ENCODE measurements around the gene MAMDC2.

Gene MAMDC2

GRCh38 chr9:70105147-70105546 is 61.5 kb downstream of the MAMDC2 start:
- Histone ChIP-seq H3K36me3 (ENCODE audit: insufficient read depth, insufficient read length, low read length) (peaks cover 3% of the 10 kb centered on the region), H3K4me3 (ENCODE audit: insufficient read length, low read depth) (no peak overlapping the region), H3K27me3 (ENCODE audit: insufficient read depth, insufficient read length) (no peaks in the 10 kb centered on the region), H3K4me1 (ENCODE audit: insufficient read depth, insufficient read length) (no peaks in the 10 kb centered on the region), H3K9ac (ENCODE audit: insufficient read length, low read depth) (no peak overlapping the region), H3K9me3 (ENCODE audit: insufficient read depth, low read length) (no peaks in the 10 kb centered on the region)
- no peak for TF ChIP-seq ZNF274 (IDR thresholded peaks at IDR 0.05; ENCODE audit: low read depth, low read length)
- TF ChIP-seq YY1 (IDR thresholded peaks at IDR 0.05; ENCODE audit: insufficient read depth, insufficient read length) = no peak
- TF ChIP-seq SUZ12 (IDR thresholded peaks at IDR 0.05; ENCODE audit: extremely low read depth, insufficient read depth, insufficient read length) = no peak
- no peak for DNase-seq (ENCODE audit: low read depth, low spot score)

GRCh38 chr9:70106571-70106970 is 62.9 kb downstream of the MAMDC2 start:
- H3K9ac ChIP-seq (ENCODE audit: insufficient read length, low read depth) = no peak overlapping the region
- no peaks in the 10 kb centered on the region for H3K9me3 ChIP-seq (ENCODE audit: insufficient read depth, low read length)
- H3K4me1 ChIP-seq (ENCODE audit: insufficient read depth, insufficient read length) = no peaks in the 10 kb centered on the region
- no peak for DNase-seq (ENCODE audit: low read depth, low spot score)
- H3K36me3 ChIP-seq (ENCODE audit: insufficient read depth, insufficient read length, low read length) = peaks cover 3% of the 10 kb centered on the region
- no peaks in the 10 kb centered on the region for H3K27me3 ChIP-seq (ENCODE audit: insufficient read depth, insufficient read length)
- TF ChIP-seq ZNF274 (IDR thresholded peaks at IDR 0.05; ENCODE audit: low read depth, low read length) (no peak), YY1 (IDR thresholded peaks at IDR 0.05; ENCODE audit: insufficient read depth, insufficient read length) (no peak), SUZ12 (IDR thresholded peaks at IDR 0.05; ENCODE audit: extremely low read depth, insufficient read depth, insufficient read length) (no peak)
- no peak overlapping the region for H3K4me3 ChIP-seq (ENCODE audit: insufficient read length, low read depth)

GRCh38 chr9:70107558-70107957 is 63.9 kb downstream of the MAMDC2 start:
- no peaks in the 10 kb centered on the region for H3K9me3 ChIP-seq (ENCODE audit: insufficient read depth, low read length)

GRCh38 chr9:70108181-70108580 is 64.5 kb downstream of the MAMDC2 start:
- peaks cover 12% of the 10 kb centered on the region for H3K36me3 ChIP-seq (ENCODE audit: insufficient read depth, insufficient read length, low read length)
- no peak overlapping the region for H3K9ac ChIP-seq (ENCODE audit: insufficient read length, low read depth)
- no peak for DNase-seq (ENCODE audit: low read depth, low spot score)
- H3K4me1 ChIP-seq (ENCODE audit: insufficient read depth, insufficient read length) = no peaks in the 10 kb centered on the region
- H3K4me3 ChIP-seq (ENCODE audit: insufficient read length, low read depth) = no peak overlapping the region
- TF ChIP-seq SUZ12 (IDR thresholded peaks at IDR 0.05; ENCODE audit: extremely low read depth, insufficient read depth, insufficient read length) = no peak
- TF ChIP-seq YY1 (IDR thresholded peaks at IDR 0.05; ENCODE audit: insufficient read depth, insufficient read length) = no peak
- TF ChIP-seq ZNF274 (IDR thresholded peaks at IDR 0.05; ENCODE audit: low read depth, low read length) = no peak
- no peaks in the 10 kb centered on the region for H3K27me3 ChIP-seq (ENCODE audit: insufficient read depth, insufficient read length)
- no peaks in the 10 kb centered on the region for H3K9me3 ChIP-seq (ENCODE audit: insufficient read depth, low read length)

More at GRCh38 chr9:70107558-70107957, 63.9 kb downstream of the MAMDC2 start:
- Histone ChIP-seq H3K9ac (ENCODE audit: insufficient read length, low read depth) (no peak overlapping the region), H3K27me3 (ENCODE audit: insufficient read depth, insufficient read length) (no peaks in the 10 kb centered on the region), H3K36me3 (ENCODE audit: insufficient read depth, insufficient read length, low read length) (peaks cover 7% of the 10 kb centered on the region), H3K4me3 (ENCODE audit: insufficient read length, low read depth) (no peak overlapping the region), H3K4me1 (ENCODE audit: insufficient read depth, insufficient read length) (no peaks in the 10 kb centered on the region)
- DNase-seq (ENCODE audit: low read depth, low spot score) = no peak
- TF ChIP-seq SUZ12 (IDR thresholded peaks at IDR 0.05; ENCODE audit: extremely low read depth, insufficient read depth, insufficient read length) (no peak), YY1 (IDR thresholded peaks at IDR 0.05; ENCODE audit: insufficient read depth, insufficient read length) (no peak)

- Histone ChIP-seq H3K4me1 (ENCODE audit: insufficient read depth, insufficient read length) (no peaks in the 10 kb centered on the region), H3K9ac (ENCODE audit: insufficient read length, low read depth) (no peak overlapping the region)
These were observed 66.8 kb downstream of the MAMDC2 start for GRCh38 chr9:70110194-70111041.

GRCh38 chr9:70111042-70111602 is 67.5 kb downstream of the MAMDC2 start:
- no peaks in the 10 kb centered on the region for H3K27me3 ChIP-seq (ENCODE audit: insufficient read depth, insufficient read length)
- H3K36me3 ChIP-seq (ENCODE audit: insufficient read depth, insufficient read length, low read length) = peaks cover 15% of the 10 kb centered on the region
- no peaks in the 10 kb centered on the region for H3K4me1 ChIP-seq (ENCODE audit: insufficient read depth, insufficient read length)
- H3K4me3 ChIP-seq (ENCODE audit: insufficient read length, low read depth) = no peak overlapping the region
- H3K9me3 ChIP-seq (ENCODE audit: insufficient read depth, low read length) = no peaks in the 10 kb centered on the region
- TF ChIP-seq ZNF274 (IDR thresholded peaks at IDR 0.05; ENCODE audit: low read depth, low read length) (no peak), SUZ12 (IDR thresholded peaks at IDR 0.05; ENCODE audit: extremely low read depth, insufficient read depth, insufficient read length) (no peak)
- no peak overlapping the region for H3K9ac ChIP-seq (ENCODE audit: insufficient read length, low read depth)
- DNase-seq (ENCODE audit: low read depth, low spot score) = peak; percentile 70

More at GRCh38 chr9:70110194-70111041, 66.8 kb downstream of the MAMDC2 start:
- Histone ChIP-seq H3K36me3 (ENCODE audit: insufficient read depth, insufficient read length, low read length) (peaks cover 15% of the 10 kb centered on the region), H3K27me3 (ENCODE audit: insufficient read depth, insufficient read length) (no peaks in the 10 kb centered on the region), H3K4me3 (ENCODE audit: insufficient read length, low read depth) (no peak overlapping the region), H3K9me3 (ENCODE audit: insufficient read depth, low read length) (no peaks in the 10 kb centered on the region)
- DNase-seq (ENCODE audit: low read depth, low spot score) = no peak
- TF ChIP-seq YY1 (IDR thresholded peaks at IDR 0.05; ENCODE audit: insufficient read depth, insufficient read length) (no peak), SUZ12 (IDR thresholded peaks at IDR 0.05; ENCODE audit: extremely low read depth, insufficient read depth, insufficient read length) (no peak), ZNF274 (IDR thresholded peaks at IDR 0.05; ENCODE audit: low read depth, low read length) (no peak)

- Histone ChIP-seq H3K27me3 (ENCODE audit: insufficient read depth, insufficient read length) (no peaks in the 10 kb centered on the region), H3K9ac (ENCODE audit: insufficient read length, low read depth) (no peak overlapping the region), H3K4me3 (ENCODE audit: insufficient read length, low read depth) (no peak overlapping the region), H3K36me3 (ENCODE audit: insufficient read depth, insufficient read length, low read length) (peaks cover 17% of the 10 kb centered on the region), H3K4me1 (ENCODE audit: insufficient read depth, insufficient read length) (no peaks in the 10 kb centered on the region), H3K9me3 (ENCODE audit: insufficient read depth, low read length) (no peaks in the 10 kb centered on the region)
- DNase-seq (ENCODE audit: low read depth, low spot score) = no peak
- TF ChIP-seq ZNF274 (IDR thresholded peaks at IDR 0.05; ENCODE audit: low read depth, low read length) (no peak), YY1 (IDR thresholded peaks at IDR 0.05; ENCODE audit: insufficient read depth, insufficient read length) (no peak), SUZ12 (IDR thresholded peaks at IDR 0.05; ENCODE audit: extremely low read depth, insufficient read depth, insufficient read length) (no peak)
These were observed 68.1 kb downstream of the MAMDC2 start for GRCh38 chr9:70111641-70112236.
